ENCODE data around the gene KRTAP4-4.

- TF ChIP-seq GATA2 (IDR thresholded peaks at IDR 0.05; ENCODE audit: low read depth, low read length) (no peak), GATA3 (IDR thresholded peaks at IDR 0.05; ENCODE audit: low read depth, low read length) (no peak)
These were observed 19.2 kb downstream of the KRTAP4-4 start for GRCh38 chr17:41141361-41141760.

Data from SH-SY5Y (cell line).